Subcutaneous abdominal adipose tissue (tissue), 5 donors: ENCODE results near the gene HSPA4.
"Not testable (repeated sequence)": the region's sequence is repeated elsewhere in the genome, so short reads cannot be mapped to it uniquely, and the experiment has no call there.

Source experiments
- H3K27ac ChIP-seq: one replicate; pipeline ENCODE4 v1.7.0; 2013; ENCODE audit warnings: low read depth, mild to moderate bottlenecking, inconsistent platforms, low read length, moderate library complexity
- H3K27me3 ChIP-seq, 5 donors: one replicate each; pipeline ENCODE4 v1.7.0; 2013; ENCODE audit warnings: low read length in 5 of 5, inconsistent platforms in 1 of 5; ENCODE audit not compliant: control insufficient read depth in 5 of 5, insufficient read depth in 4 of 5
- H3K36me3 ChIP-seq, 5 donors: one replicate each; pipeline ENCODE4 v1.7.0; 2013; ENCODE audit warnings: low read length in 5 of 5; ENCODE audit not compliant: control insufficient read depth in 5 of 5, insufficient read depth in 5 of 5
- H3K4me1 ChIP-seq, 5 donors: one replicate each; pipeline ENCODE4 v1.7.0; 2013; ENCODE audit warnings: low read length in 5 of 5, mild to moderate bottlenecking in 3 of 5, moderate library complexity in 1 of 5; ENCODE audit not compliant: control insufficient read depth in 5 of 5, insufficient read depth in 5 of 5
- H3K4me3 ChIP-seq, 5 donors: one replicate each; pipeline ENCODE4 v1.7.0; 2013; ENCODE audit warnings: low read length in 5 of 5, low read depth in 1 of 5
- H3K9ac ChIP-seq, 5 donors: one replicate each; pipeline ENCODE4 v1.7.0; 2013; ENCODE audit warnings: low read length in 5 of 5, mild to moderate bottlenecking in 4 of 5, moderate library complexity in 3 of 5
- H3K9me3 ChIP-seq, 5 donors: one replicate each; pipeline ENCODE4 v1.7.0; 2013; ENCODE audit warnings: low read length in 5 of 5; ENCODE audit not compliant: control insufficient read depth in 5 of 5
- donor health status: healthy.
- donor health status: healthy.
- donor health status: healthy.
- donor health status: healthy.
- donor health status: healthy.

The HSPA4 gene

GRCh38 chr5:133030343-133031005 is 21.3 kb upstream of the HSPA4 start:
- H3K9ac ChIP-seq, result no peak overlapping the region
- H3K4me1 ChIP-seq, result peaks cover 0 to 10% (median 6%) of the 10 kb centered on the region in 5 donors
- H3K27me3 ChIP-seq, result no peaks in the 10 kb centered on the region
- H3K9me3 ChIP-seq, result no peaks in the 10 kb centered on the region
- H3K4me3 ChIP-seq, result no peak overlapping the region
- no peaks in the 10 kb centered on the region for H3K36me3 ChIP-seq
- H3K27ac ChIP-seq, result no peak overlapping the region

- Histone ChIP-seq H3K9ac (no peak overlapping the region), H3K4me3 (no peak overlapping the region), H3K9me3 (no peaks in the 10 kb centered on the region), H3K27me3 (no peaks in the 10 kb centered on the region), H3K36me3 (no peaks in the 10 kb centered on the region), H3K4me1 (no peaks in the 10 kb centered on the region), H3K27ac (no peak overlapping the region)
These were observed 18.7 kb upstream of the HSPA4 start for GRCh38 chr5:133032852-133033742.

DNA sequence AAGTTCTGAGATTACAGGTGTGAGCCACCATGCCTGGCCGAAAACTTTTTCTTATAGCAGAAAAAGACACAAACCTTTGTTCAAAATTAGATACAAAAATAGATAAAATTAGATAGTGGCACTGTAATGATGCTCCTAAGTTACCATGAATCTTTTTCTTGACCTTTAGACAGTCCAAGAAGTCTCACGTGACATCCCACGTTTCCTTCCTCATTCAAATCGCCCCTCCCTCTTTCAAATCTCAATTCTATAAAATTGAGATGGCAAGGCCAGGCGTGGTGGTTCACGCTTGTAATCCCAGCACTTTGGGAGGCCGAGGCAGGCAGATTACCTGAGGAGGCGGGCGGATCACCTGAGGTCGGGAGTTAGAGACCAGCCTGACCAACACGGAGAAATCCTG is 17.7 kb upstream of the HSPA4 start:
- Histone ChIP-seq H3K36me3 (no peaks in the 10 kb centered on the region), H3K27me3 (no peaks in the 10 kb centered on the region), H3K9ac (no peak overlapping the region), H3K4me3 (no peak overlapping the region), H3K9me3 (no peaks in the 10 kb centered on the region), H3K27ac (no peak overlapping the region), H3K4me1 (no peaks in the 10 kb centered on the region)

DNA sequence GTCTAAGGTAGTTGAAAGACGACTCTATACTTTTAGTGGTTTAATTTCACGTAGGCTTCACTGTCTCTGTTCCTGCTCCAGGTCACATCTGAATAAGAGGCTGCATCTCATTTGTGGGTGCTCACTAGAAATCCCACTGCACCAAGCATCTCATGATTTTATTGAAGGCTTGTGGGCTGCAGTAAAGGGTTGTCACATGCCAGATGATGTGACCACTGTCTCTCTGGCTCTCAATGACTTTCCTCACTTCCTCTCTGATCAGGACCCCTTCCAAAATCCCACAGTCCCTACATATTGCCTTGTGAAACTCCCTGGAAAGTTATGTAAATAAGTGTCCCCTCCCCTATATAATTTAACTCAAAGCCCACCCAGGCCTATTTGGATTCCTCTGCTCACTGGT is 16.6 kb upstream of the HSPA4 start:
- H3K27ac ChIP-seq, result no peak overlapping the region
- H3K4me3 ChIP-seq, result no peak overlapping the region
- no peaks in the 10 kb centered on the region for H3K27me3 ChIP-seq
- no peaks in the 10 kb centered on the region for H3K36me3 ChIP-seq
- H3K9ac ChIP-seq, result no peak overlapping the region
- H3K4me1 ChIP-seq, result no peaks in the 10 kb centered on the region
- H3K9me3 ChIP-seq, result no peaks in the 10 kb centered on the region

GRCh38 chr5:133036677-133037076 is 15.1 kb upstream of the HSPA4 start:
- H3K9ac ChIP-seq, H3K36me3 ChIP-seq: not testable (repeated sequence)

GRCh38 chr5:133041157-133041784 is 10.5 kb upstream of the HSPA4 start:
- Histone ChIP-seq H3K9ac (peak overlapping the region in 1 of 5 donors; percentile 17), H3K27ac (no peak overlapping the region), H3K27me3 (no peaks in the 10 kb centered on the region), H3K36me3 (no peaks in the 10 kb centered on the region), H3K4me3 (no peak overlapping the region), H3K9me3 (no peaks in the 10 kb centered on the region), H3K4me1 (no peaks in the 10 kb centered on the region)

More at GRCh38 chr5:133036677-133037076, 15.1 kb upstream of the HSPA4 start:
- not testable (repeated sequence) for H3K27me3 ChIP-seq, H3K4me3 ChIP-seq, H3K27ac ChIP-seq, H3K4me1 ChIP-seq, H3K9me3 ChIP-seq

DNA sequence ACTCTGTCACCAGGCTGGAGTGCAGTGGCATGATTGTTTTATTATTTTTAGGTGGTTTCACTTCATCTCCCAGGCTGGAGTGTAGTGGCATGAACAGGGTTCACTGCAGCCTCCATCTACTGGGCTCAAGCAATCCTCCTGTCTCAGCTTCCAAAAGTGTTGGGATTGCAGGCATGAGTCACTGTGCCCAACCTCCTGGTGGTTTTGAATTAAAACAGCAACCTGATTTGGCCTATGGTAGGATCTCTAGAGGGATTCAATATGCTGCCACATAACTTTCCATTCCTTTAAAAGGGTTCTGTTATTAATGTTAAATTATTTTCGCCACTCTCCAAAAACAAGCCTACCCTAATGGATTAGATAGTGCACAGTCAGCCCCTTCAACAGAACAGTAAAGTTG is 9.9 kb upstream of the HSPA4 start:
- H3K4me1 ChIP-seq, result no peaks in the 10 kb centered on the region
- no peak overlapping the region for H3K4me3 ChIP-seq
- no peak overlapping the region for H3K27ac ChIP-seq
- H3K36me3 ChIP-seq, result no peaks in the 10 kb centered on the region
- H3K9ac ChIP-seq, result no peak overlapping the region
- no peaks in the 10 kb centered on the region for H3K9me3 ChIP-seq
- H3K27me3 ChIP-seq, result no peaks in the 10 kb centered on the region

DNA sequence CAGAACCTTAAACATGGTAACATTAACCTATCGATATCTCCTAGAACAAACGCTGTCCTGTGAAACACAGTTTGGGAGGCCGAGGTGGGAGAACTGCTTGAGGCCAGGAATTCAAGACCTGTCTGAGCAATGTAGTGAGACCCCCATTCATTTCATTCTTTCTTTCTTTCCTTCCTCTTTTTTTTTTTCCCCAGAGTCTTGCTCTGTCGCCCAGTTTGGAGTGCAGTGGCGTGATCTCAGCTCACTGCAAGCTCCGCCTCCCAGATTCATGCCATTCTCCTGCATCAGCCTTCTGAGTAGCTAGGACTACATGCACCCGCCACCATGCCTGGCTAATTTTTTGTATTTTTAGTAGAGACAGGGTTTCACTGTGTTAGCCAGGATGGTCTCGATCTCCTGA is 5.3 kb upstream of the HSPA4 start:
- not testable (repeated sequence) for H3K36me3 ChIP-seq, H3K9me3 ChIP-seq, H3K4me3 ChIP-seq, H3K27me3 ChIP-seq, H3K9ac ChIP-seq, H3K27ac ChIP-seq
- peaks cover 0 to 14% (median 11%) of the 10 kb centered on the region in 5 donors for H3K4me1 ChIP-seq

DNA sequence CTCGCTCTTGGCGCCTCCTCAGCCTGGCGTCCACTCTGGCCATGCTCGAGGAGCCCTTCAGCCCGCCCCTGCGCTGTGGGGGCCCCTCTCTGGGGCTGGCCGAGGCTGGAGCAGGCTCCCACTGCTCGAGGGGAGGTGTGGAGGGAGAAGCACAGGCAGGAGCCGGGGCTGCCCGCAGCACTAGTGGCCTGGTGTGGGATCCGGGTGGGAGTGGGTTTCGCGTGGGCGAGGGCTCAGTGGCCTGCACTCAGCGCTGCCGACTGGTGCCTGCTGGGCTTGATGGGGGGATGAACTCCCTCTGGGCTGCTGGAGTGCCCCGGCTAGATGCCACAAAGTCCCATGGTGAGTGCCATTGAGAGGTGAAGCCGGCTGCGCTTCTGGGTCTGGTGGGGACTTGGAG is 4.4 kb upstream of the HSPA4 start:
- Histone ChIP-seq H3K36me3 (no peaks in the 10 kb centered on the region), H3K27ac (no peak overlapping the region), H3K9me3 (no peaks in the 10 kb centered on the region), H3K9ac (no peak overlapping the region), H3K4me1 (peaks cover 0 to 15% (median 11%) of the 10 kb centered on the region in 5 donors), H3K4me3 (no peak overlapping the region), H3K27me3 (no peaks in the 10 kb centered on the region)
